Tibial nerve (tissue), 4 donors: ENCODE measurements around the gene AQP3.

ENCODE experiments used
- EP300 ChIP-seq, 2 donors: sonication (generic); formaldehyde crosslinking; IDR thresholded peaks; one replicate each; pipeline ENCODE4 v1.6.1; 2017; ENCODE audit warnings: antibody characterized with exemption in 2 of 2, mild to moderate bottlenecking in 1 of 2
- POLR2A ChIP-seq, 2 donors: fragments of 450-650 bp; IDR thresholded peaks; one replicate each; pipeline ENCODE4 v1.6.1; 2017; ENCODE audit warnings: antibody characterized with exemption in 2 of 2, mild to moderate bottlenecking in 2 of 2, moderate library complexity in 2 of 2
- TF ChIP-seq, protein P1 (sequence below), 5 experiments: fragments of 200-600 bp in 3 of 5; fragments of 450-650 bp in 2 of 5; sonication (generic) in 3 of 5; IDR thresholded peaks; one replicate each; pipeline ENCODE4 v1.5.1; 2016 to 2019; ENCODE audit warnings: antibody characterized with exemption in 5 of 5, mild to moderate bottlenecking in 3 of 5, moderate library complexity in 2 of 5

DNA sequence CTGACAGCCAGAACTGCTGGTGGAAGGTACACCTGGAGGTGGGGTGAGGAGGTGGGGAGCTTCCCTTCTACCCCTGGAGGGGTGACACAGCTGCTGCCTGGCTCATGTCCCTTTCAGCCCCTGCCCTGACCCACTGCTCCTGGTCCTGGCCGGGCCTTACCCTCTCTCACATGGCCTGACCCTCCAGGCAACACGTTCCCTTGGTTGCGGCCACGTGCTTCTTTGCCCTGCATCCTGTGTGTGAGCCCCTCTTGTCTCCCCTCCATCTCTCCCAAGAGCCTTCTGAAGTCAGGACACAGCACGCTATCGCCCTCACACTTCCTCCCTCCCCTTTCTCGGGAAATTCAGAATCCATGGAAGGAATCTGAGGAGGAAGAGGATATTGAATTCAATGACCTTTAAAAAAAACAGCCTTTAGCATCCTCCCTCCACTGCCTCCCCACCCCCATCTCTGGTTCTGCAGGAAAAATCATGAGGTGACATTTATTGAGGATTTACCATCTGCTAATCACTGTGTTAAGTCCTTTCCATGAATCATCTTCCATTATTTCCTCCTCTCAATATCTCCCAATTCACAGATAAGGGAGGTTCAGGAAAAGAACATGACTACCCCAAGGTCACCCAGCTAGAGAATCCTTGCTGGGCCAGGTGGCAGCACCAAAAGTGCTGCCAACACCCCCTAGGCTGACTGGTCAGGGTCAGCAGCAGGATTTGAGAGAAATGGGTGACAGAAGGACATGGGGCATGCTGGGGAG lies 8.3 kb downstream of the AQP3 start:
- TF ChIP-seq, protein P1, sequence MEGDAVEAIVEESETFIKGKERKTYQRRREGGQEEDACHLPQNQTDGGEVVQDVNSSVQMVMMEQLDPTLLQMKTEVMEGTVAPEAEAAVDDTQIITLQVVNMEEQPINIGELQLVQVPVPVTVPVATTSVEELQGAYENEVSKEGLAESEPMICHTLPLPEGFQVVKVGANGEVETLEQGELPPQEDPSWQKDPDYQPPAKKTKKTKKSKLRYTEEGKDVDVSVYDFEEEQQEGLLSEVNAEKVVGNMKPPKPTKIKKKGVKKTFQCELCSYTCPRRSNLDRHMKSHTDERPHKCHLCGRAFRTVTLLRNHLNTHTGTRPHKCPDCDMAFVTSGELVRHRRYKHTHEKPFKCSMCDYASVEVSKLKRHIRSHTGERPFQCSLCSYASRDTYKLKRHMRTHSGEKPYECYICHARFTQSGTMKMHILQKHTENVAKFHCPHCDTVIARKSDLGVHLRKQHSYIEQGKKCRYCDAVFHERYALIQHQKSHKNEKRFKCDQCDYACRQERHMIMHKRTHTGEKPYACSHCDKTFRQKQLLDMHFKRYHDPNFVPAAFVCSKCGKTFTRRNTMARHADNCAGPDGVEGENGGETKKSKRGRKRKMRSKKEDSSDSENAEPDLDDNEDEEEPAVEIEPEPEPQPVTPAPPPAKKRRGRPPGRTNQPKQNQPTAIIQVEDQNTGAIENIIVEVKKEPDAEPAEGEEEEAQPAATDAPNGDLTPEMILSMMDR (IDR thresholded peaks at IDR 0.05): no peak
- TF ChIP-seq EP300 (IDR thresholded peaks at IDR 0.05) (no peak), POLR2A (IDR thresholded peaks at IDR 0.05) (no peak)
